ENCODE measurements around the gene CHRND.

Gene CHRND

DNA sequence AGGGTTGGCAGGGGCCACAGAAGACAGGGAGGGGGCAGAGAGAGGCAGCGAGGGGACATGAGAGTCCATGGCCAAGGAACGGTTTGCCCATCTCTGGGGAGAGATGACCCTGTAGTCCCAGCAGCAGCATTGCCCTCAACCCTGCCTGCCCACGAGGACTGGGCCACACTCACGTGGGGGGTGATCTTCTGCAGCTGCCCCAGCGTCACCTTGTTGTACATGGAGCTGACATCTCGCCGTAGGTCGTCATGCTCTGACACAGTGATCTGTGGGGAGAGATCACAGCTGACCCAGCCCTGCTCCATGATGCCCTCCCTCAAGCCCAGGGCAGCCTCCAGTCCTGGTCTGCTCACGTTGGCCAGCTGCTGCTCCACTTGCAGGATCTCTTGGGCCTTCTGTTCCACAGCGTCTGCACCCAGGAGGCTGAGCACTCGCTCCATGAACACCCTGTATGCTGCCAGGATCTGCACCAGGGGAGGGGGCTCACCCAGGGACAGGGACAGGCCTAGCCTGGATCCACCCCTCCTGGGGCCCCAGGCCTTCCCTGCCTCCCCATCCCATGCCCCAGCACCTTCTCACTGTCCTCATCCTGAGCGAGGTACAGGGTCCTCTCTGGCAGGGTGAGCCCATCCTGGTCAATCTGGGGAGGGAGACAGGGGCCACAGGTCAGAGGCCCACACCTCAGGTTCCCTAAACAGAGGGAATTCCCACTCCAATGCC lies 41.2 kb upstream of the CHRND start:
- no peak for DNase-seq (ENCODE audit: low read depth, low spot score)
- H3K4me3 ChIP-seq (ENCODE audit: low read depth, low read length): no peak overlapping the region
- TF ChIP-seq CTCF (IDR thresholded peaks at IDR 0.05; ENCODE audit: insufficient read depth, low read length, missing control alignments): no peak
- POLR2A ChIA-PET: no interaction called here
- CTCF ChIA-PET: interaction anchor here (0.8 kb wide), 1 partner anchor 10 kb away, joined by 3 read pairs; no protein-coding TSS in a partner anchor

- CTCF ChIA-PET: interaction anchor here (0.8 kb wide), 1 partner anchor 11 kb away, joined by 3 read pairs; no protein-coding TSS in a partner anchor
- POLR2A ChIA-PET: no interaction called here
- TF ChIP-seq CTCF (IDR thresholded peaks at IDR 0.05; ENCODE audit: insufficient read depth, low read length, missing control alignments): no peak
- no peak for DNase-seq (ENCODE audit: low read depth, low spot score)
- H3K4me3 ChIP-seq (ENCODE audit: low read depth, low read length): no peak overlapping the region
Measured at GRCh38 chr2:232485348-232485756, 40.6 kb upstream of the CHRND start.

DNA sequence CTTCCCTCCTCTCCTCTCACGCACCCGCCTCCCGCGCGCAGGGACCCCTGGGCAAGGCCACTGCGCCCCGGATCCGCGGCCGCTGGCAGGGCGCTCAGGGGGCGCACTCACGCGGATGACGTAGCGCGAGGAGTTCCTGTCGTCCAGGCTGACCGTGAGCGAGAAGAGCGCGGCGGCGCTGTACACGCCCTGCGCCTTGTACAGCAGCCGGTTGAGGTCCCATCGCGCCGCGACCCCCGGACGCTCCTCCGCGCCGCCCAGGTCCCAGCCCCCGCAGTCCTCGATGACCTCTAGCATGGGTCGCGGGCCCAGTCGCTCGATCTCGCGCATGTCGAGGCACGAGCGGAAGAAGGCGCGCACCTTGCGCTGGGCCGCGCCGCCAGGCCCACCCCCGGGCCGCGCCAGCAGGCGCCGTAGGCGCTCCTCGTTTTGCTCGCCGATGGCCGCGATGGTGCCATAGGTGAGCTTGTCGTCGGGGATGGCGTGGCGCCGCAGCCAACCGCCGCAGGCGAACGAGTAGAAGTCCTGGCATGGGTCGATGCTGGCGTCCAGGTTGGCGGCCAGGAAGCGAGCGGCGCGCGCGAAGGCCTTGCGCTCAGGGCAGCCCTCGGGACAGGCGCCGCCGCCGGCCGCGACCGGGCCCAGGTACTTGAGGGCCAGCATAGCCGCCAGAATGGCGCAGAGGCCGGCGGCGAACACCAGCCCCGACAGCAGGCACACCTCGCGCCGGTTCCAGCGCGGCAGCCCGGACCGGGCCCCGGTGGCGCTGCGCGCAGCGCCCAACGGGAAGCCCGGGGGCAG lies 40.0 kb upstream of the CHRND start:
- ChIA-PET CTCF (no interaction called here), POLR2A (no interaction called here)
- H3K4me3 ChIP-seq (ENCODE audit: low read depth, low read length): no peak overlapping the region
- no peak for TF ChIP-seq CTCF (IDR thresholded peaks at IDR 0.05; ENCODE audit: insufficient read depth, low read length, missing control alignments)
- no peak for DNase-seq (ENCODE audit: low read depth, low spot score)

- ChIA-PET CTCF (no interaction called here), POLR2A (no interaction called here)
- TF ChIP-seq CTCF (IDR thresholded peaks at IDR 0.05; ENCODE audit: insufficient read depth, low read length, missing control alignments): no peak
- no peak overlapping the region for H3K4me3 ChIP-seq (ENCODE audit: low read depth, low read length)
- DNase-seq (ENCODE audit: low read depth, low spot score): no peak
Measured at GRCh38 chr2:232486558-232487384, 39.2 kb upstream of the CHRND start.

DNA sequence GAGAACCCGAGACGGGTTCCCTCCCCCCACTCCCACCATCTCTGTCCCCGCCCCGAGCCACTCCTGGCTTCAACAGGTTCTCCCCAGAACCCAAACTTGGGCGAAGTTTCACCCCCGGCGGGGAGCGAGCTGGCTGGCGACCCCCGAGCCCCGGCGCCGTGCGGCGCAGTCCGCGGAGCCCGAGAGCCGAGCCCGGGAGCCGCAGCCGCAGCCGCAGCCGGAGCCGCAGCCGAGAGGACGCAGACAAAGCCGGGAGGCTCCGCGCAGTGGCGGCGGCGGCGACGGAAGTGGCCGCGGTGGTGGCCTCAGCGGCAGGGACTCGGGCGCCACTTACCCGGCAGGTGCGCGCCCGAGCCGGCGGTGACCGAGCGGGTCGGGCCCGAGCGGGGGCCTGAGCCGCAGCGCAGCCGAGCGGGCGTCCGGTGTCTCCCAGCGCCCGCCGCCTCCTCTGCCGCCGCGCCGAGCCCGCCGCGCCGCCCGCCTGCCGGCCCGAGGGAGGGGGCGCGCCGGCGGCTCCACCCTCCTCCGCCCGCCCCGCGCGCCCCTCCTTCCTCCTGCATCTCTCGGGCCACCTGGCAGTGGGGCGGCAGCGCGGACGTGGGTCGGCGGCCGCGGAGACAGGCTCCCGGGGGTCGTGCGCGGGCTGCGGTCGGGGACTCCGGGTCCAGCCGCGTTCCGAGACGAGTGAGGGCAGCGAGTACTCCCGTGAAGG lies 38.4 kb upstream of the CHRND start, which contains the start of gene ECEL1:
Gene ECEL1 (minus strand): TSS at position 450 of the 712 bp plus-strand sequence. CDS start 1,181 bp downstream, outside the sequence.
- POLR2A ChIA-PET: no interaction called here
- H3K4me3 ChIP-seq (ENCODE audit: low read depth, low read length): no peak within 1 kb of the TSS
- TF ChIP-seq CTCF (IDR thresholded peaks at IDR 0.05; ENCODE audit: insufficient read depth, low read length, missing control alignments): no peak
- DNase-seq (ENCODE audit: low read depth, low spot score): no peak
- CTCF ChIA-PET: no interaction called here

Measured in AG04449 (cell line).